Fibroblast of skin of left biceps (primary cell): ENCODE data around the gene SGMS1.
"Not testable (repeated sequence)": the region's sequence is repeated elsewhere in the genome, so short reads cannot be mapped to it uniquely, and the experiment has no call there.

Source experiments
- DNase-seq, 2 experiments: peaks; one replicate each; pipeline ENCODE4 v3.0.0-alpha.2; 2013; ENCODE audit warnings: low read depth in 2 of 2

Gene SGMS1

DNA sequence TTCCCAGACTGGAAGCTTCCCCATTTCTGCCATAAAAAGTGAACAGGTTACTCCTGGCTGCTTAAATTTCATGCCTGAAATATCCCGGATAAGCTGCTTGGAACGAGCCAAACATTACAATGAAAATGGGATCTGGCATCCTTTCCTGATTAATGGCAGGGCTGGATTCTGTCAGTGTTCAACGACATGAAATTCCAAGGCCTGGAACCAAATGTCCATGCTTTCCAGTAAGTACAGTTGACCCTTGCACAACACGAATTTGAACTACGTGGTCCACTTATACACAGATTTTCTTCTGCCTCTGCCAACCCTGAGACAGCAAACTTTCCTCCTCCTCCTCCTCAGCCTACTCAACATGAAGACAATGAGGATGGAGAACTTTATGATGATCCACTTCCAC lies 65.4 kb downstream of the SGMS1 start:
- DNase-seq, result no peak

DNA sequence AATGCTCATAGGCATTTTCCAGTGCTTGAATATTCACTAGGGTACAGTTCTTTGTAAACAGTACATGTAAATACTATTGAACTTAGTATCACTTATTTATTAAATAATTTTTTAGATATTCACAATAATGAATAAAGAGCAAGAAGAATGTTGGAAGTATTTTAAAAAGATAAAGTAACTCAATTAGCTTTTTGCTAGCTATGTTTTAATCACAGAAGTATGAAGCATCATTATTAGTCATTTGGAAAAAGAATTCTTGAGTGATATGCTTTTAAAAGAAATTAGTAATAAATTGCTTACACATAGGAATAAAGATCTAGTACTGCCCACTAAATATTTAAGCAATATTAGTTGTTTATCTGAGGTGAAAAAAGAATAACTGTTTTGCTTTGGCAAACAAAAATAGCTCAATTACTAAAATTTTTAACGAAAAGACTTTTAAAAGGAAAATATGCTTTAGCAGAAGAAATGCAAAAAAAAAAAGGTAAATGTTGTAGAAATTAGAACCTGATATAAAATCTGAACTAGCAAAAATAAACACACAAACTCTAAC lies 66.5 kb downstream of the SGMS1 start:
- no peak for DNase-seq

DNA sequence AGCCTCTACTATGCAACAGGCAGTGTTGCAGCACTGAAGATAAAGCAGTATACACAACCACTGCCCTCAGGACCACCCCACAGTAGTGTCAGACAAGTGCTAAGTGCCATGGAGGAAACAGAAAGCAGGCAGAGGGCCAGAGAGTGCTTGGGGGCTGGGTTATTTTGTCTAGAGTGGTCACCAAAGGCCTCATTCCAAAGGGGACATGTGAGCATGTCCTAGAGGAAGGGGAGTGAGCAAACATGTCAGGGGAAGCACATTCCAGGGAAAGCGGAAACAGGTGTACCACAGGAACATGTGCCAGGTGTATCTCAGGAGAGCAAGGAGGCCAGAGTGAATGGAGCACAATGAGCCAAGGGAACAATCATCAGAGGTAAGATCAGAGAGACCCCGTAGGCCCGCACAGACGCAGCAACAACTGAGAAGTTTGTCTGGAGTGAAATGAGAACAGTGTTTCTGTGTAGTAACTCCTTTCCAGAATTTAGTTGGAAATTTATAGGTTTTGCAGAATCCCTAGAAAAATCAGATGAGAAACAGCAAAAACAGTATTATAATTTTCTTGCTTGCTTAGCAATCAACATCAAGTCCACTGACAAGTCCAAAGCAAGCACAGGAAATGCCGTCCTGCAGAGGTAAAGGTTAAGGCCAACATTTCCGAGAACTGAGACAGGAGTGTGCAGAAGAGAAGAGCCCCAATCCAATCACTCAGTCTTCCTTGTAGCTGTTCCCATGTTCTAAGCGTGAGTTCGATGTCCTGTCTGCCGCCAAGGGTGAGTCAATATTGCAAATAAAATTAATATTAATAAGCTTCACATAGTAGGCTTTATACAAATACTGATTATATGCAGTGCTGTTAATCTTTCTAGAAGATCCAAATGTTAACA lies 67.3 kb downstream of the SGMS1 start:
- DNase-seq, result no peak

DNA sequence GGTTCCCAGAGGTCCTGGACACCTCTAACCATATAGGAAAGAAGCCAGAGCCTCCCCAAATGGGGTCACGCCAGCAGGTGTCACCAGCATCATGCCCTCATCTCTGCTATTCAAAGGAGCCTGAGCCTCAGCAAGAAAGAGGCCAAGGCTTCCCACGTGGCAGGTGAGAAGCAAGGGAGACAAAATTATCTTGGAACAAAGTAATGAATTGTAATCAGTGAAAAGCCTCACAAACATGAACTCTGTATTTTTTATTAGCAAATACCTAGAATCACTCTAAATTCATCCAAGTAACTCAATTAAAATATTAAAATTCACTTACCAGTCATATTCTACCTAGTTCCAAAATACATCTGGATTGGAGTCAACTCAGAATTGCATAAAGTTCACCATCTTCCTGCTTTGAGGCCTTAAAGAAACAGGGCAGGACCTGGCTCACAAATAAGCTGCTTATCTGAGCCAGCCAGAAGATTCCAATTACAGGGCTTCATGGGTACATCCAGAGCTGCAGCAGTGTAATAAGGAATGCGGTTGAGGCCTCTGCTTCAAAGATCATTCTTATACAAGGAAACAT lies 68.7 kb downstream of the SGMS1 start:
- DNase-seq, result no peak

DNA sequence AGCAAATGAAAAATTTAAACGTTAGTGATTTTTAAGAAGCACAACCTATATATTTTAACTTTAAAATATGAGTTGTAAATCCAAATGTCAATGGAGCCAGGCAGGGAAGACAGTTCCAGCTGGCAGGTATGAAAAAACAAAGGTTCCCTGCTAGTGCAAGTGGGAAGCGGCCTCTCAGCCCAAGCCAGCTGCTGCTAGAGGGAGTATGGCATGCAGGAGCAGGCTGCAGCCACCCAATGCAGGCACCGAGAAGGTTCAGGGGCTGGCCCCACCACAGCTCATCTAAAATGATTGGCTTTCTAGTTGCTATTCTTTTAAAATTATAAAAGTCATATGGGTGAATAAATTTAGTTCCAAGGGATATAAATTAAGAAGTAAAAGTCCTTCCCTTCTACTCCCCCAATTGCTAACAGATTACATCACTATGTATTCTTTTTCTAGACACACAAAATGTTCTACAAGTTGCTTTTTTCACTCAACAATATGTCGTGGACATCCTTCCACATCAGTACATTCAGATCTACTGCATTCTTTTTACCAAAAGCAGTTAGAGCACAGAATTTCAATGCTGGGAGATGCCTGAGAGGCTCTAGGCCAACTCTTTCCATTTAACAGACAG lies 69.3 kb downstream of the SGMS1 start:
- no peak for DNase-seq

DNA sequence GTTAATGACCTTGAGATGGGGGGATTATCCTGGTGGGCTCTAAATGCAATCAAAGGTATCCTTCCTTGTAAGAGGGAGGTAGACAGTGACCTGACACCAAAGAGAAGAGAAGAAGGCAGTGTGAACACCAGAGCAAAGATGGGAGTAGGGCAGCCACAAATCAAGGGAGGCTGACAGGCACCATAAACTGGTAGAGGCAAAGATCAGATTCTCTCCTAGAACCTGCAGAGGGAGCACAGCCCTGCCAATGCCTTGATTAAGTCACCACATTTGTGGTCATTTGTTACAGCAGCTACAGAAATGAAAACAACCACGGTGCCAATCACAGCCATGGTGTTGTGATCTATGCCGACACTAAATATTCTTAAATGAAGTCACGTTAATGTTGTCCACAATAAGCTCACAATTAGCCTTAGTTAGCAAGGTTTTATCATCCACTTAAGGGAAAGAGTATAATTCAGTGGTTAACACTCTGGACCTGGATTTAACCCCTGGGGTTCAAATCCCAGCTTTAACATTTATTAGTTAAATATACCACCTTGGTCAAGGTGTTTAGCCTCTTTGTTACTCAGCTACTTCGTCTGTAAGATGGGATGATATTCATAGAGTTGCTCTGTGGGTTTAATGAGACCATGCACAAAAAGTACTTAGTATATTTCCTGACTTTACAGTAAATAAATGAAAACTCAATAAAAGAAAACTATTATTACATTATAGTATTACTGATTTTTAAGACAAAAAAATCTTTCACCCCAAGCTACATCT lies 70.8 kb downstream of the SGMS1 start:
- DNase-seq, result no peak

DNA sequence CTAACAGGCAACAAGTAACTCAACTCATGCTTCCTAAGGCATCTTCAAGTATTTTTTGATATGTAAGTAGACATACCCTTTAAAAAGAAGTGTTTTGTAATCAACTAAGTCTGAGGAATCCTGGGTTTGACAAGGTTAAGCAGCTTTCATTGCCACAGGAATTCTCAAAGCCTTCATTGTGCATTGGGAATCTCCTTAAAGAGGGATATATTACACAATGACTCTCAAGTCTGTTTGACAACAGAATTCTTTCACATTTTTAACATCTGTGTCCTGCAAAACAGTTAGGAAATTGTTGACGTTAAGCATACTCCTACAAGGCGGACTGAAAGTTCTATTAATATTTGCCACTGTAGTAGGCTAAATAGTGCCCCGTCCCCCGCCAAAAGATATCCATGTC lies 71.4 kb downstream of the SGMS1 start:
- peak; percentile 86 to 89 for DNase-seq

DNA sequence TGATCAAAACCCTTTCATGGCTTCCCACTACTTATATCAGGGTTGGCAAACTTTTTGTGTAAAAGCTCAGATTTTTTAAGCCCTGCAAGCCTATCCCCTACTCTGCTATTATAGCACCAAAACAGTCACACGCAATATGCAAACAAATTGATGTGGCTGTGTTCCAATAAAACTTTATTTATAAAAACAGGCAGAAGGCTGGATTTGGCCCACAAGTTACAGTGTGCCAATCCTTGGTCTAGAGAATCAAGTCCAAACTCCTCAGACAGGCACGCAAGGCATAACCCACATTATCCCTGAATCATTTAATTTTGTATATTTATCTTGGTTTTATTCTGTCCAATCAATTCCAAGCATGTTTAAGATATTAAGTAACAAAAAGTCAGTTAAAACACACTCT lies 71.9 kb downstream of the SGMS1 start:
- DNase-seq, result no peak

DNA sequence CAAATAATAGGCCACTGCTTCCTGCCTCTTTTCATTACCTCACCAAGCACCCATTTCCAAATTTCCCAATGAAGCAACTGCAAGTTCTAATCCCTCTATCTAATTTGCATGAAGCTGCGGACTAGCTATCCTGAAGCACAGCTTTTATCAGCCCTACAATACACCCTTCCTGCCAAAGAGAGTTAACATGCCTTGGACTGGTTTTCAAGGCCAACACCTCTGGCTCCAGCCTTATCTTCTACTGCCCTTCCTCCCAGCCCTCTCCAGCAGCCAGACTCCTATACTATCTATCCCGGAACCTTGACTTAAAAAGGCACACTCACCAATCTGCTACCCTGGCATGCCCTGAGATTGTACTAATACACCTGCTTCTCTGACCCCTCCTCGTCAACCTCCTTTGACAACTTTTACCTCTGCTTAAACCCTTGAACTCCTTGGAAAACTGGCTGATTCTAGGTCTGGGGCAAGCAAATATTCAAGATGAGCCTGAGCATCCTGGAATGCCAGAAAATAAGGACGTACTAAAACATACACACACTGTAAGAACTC lies 73.4 kb downstream of the SGMS1 start:
- no peak for DNase-seq

DNA sequence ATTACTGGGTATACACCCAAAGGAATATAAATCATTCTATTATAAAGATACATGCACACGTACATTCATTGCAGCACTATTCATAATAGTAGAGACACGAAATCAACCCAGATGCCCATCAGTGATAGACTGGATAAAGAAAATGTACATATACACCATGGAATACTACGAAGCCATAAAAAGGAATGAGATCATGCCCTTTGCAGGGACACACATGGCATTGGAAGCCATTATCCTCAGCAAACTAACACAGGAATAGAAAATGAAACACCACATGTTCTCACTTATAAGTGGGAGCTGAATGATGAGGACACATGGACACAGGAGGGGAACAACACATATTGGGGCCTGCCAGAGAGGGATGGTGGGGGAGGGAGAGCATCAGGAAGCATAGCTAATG lies 74.6 kb downstream of the SGMS1 start:
- DNase-seq, result not testable (repeated sequence)

DNA sequence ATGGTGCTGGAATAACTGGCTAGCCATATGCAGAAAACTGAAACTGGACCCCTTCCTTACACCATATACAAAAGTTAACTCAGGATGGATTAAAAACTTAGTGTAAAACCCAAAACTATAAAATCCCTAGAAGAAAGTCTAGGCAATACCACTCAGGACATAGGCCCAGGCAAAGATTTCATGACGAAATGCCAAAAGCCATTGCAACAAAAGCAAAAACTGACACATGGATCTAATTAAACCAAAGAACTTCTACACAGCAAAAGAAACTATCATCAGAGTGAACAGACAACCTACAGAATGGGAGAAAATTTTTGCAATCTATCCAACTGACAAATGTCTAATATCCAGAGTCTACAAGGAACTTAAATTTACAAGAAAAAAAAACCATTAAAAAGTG lies 75.3 kb downstream of the SGMS1 start:
- peak in 1 of 2 experiments; percentile 44 for DNase-seq

DNA sequence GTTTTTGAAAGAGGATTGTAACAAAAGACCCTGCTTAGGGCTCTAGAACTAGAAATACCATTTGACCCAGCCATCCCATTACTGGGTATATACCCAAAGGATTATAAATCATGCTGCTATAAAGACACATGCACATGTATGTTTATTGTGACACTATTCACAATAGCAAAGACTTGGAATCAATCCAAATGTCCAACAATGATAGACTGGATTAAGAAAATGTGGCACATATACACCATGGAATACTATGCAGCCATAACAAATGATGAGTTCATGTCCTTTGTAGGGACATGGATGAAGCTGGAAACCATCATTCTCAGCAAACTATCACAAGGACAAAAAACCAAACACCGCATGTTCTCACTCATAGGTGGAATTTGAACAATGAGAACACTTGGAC lies 77.5 kb downstream of the SGMS1 start:
- not testable (repeated sequence) for DNase-seq

DNA sequence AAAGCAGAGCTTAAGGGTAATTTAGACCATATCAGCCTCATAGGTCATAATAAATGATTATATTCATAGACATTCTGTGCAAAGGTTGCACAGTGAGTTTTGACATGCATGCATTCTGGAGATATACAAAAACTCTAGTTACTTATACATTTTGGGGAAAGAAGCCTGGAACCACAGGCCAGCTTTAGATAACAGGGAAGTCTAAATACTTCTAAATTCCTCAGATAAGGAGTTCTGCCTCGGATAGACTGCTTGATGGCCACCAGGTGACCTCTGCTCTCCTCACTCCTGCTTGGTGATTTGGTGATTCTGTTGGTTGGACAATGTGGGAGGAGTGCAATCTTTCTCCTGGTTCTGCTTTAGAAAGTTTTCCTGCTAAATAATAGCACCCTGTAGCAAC lies 77.9 kb downstream of the SGMS1 start:
- DNase-seq, result no peak

DNA sequence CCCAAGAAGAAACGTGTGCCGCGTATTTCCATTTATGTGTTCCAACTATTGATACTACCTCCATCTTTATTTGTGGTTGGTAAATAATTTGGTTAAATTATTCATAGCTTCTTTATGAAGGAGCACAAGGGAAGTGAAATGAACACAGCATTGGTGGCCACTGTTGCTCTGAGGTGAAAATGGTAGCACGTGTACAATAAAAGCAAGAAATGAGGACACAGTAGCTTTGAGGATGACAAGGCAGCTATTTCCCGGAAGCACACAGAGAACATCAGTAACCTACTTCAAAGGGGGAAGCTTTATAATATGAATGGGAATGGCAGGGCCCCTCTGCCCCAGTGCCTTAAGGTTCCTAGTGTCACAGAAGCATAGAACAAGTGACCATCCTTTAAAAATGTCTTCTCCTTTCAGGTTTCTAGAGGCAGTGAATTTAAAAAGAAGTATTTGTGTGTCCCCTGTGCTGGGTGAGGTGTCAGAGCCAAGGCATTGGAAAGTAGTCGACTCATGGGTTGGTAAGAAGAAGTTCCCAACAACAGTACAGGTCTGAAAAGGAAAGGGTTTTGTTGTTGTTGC lies 78.8 kb downstream of the SGMS1 start:
- no peak for DNase-seq

DNA sequence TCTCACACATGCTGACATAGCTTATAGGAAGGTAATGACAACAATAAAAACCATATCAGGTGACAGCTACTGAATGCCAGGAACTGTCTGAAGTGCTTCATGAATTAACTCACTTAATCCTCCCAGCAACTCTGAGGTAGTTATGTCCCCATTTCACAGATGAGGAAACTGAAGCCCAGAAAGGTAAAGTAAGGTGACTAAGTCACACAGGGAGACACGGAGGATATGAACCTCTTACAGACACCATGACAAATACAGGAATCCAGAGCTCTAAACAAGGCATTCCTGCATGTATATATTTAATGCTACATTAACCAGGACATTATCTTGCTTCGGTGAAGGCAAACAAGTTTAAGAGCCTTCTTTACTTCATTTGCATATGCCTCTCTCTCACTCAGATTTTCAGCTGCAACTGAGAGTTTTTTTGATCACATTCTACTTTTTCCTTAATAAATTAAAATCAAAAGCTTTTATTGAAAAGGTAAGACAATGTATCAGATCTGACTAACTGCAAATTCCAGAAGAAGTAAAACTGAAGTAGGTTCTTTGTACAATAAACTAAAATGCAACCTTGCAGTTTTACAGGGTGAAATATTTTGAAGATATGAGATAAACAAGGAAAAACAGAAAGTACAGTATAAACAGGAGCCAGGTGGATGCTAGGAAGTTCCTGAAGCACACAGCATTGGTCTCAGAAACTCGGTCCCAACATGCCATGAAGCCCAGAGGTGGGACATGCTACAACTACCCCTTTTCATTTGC lies 79.5 kb downstream of the SGMS1 start:
- DNase-seq, result no peak

DNA sequence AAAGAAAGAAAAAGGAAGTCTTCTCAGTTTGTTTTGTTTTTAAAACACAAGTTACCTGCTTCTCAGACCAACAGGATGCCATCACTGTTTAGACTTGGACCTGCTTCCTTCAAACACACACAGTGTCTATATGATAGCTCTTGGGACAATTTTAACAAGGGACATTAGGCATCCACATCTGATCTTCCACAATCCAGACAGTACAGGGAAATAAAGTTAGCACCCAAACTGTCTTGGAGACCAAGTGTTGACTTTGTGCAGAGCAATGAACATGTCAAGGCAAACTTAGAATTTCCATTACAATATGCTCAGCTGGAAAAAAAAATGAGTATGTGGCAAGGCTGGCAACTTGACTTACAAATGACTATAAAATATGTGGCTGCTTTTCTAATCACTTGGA lies 80.9 kb downstream of the SGMS1 start:
- no peak for DNase-seq

DNA sequence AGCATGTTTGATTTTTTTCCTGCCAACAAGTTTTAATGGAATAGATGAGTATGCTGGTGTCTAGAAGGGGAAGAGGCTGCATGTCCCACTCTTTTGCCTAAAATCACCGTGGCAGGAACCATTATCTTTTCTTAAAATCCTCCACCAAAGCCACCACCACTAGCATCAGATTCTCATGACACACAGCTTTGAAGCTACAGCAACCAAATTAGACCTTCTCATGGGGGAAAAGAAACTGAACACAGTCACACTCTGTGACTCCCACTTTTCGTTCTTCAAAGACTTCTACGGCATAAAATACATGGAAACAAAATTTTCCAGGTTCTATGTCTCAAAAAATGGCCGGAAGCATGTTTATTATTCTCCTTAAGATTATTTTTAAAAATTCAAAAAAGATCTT lies 81.8 kb downstream of the SGMS1 start:
- no peak for DNase-seq

DNA sequence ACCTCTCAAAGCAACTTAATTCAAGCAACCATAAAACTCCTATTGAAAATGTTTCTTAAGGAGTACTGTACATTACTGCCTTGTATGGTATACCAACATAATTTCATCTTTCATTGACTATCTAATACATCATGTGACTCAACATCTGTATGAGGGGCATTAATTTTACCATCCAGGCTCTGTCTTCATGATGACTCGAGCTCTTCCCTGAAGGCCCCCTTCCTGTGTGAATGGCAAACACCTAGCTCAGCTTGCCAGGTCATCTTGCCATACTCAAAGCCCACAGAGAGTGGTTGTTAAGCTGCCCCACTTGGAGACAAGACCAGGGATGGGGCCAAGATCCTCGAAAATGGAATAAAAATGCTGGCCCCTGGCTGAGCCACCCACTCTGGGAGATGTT lies 82.4 kb downstream of the SGMS1 start:
- no peak for DNase-seq

DNA sequence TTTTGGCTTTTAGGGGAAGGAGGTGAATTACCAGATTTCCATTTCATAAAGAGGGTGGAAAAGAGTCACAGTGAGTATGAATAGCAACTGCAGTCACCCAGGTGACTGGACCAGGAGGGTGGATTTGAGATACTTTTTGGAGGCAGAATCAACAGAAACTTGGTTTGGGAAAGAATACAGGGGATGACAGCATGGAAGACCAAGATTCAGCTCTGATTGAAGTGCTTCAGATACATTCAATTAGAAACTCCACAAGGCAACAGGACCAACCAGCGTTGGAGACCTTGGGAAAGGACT lies 83.0 kb downstream of the SGMS1 start:
- DNase-seq, result no peak

DNA sequence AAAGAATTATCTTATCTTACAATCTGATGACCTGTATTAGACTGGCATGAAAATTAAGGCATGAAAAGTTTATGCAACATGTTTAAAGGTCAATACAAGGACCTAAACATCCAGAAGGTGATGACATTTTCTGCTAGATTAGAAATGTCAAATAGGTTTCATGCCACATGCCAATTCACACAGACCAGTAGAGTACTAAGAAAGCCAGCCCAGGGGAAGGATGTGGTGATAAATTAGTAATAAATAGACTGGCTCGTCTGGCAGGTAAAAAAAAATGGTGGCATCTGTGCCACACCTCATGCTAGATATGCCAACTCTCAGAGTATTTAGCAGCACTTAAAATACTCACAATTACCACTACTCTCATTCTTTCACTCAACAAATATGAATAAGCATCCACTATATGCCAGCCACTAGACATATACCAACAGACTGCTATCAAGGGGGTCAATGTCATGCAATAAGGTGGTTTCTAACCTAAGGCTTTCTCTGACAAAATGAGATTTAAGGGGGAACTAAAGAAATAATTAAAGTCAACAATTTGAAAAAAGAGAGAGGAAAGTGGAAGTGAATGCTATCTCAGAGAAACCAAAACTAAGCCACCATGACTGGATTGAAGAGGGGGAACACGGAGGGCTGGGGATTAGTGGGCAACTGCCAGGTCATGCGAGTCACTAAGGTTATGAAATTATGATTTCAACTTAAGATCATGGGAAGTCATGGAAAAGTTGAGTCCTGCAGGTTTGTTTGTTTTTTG lies 83.5 kb downstream of the SGMS1 start:
- no peak for DNase-seq
